ENCODE measurements around the gene TTLL8. TPM values are rescaled to one million over a fixed set of nuclear protein-coding genes. Genes with fewer than 3 reads are reported as not detected.

TTLL8 gene
- polyA plus RNA-seq, 1 of the 3 experiments (the other 2 are of a cell fraction), result not detected

- TF ChIP-seq ZBTB33 (IDR thresholded peaks at IDR 0.05; ENCODE audit: borderline replicate concordance, low read depth) (no peak), SIN3A (IDR thresholded peaks at IDR 0.05; ENCODE audit: borderline replicate concordance, low read depth, low read length) (no peak), FOXM1 (IDR thresholded peaks at IDR 0.05; ENCODE audit: low read depth) (no peak), RAD21 (IDR thresholded peaks at IDR 0.05; ENCODE audit: low read length) (no peak)
- TF ChIP-seq, protein P1, sequence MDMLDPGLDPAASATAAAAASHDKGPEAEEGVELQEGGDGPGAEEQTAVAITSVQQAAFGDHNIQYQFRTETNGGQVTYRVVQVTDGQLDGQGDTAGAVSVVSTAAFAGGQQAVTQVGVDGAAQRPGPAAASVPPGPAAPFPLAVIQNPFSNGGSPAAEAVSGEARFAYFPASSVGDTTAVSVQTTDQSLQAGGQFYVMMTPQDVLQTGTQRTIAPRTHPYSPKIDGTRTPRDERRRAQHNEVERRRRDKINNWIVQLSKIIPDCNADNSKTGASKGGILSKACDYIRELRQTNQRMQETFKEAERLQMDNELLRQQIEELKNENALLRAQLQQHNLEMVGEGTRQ (IDR thresholded peaks at IDR 0.05; ENCODE audit: borderline replicate concordance, low read depth, low read length), result no peak
These were observed 26.5 kb upstream of the TTLL8 start (continued) for GRCh38 chr22:50084614-50085021.

DNA sequence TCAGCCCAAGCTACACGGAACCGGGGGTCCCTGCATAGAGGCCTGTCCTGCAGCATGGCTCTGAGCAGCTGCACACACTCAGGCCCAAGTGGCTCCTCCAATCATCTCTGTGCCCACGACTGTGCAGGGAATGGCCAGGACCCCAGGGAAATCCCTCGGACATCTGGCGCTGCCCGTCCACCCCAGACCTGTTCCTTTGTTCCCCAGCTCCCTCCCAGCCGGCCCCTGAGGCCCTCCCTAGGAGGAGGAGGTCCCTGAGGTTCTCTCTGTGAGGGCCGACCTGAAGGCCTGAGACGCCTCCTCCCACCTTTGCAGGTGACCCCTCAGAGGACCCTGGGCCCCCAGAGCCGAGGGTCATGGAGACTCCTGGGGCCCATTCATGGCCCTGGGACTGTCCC, 26.0 kb upstream of the TTLL8 start:
- ChIA-PET POLR2A (no interaction called here), CTCF (interaction anchor here (1.8 kb wide), 1 partner anchor 10 kb away, joined by 4 read pairs; no protein-coding TSS in a partner anchor)
- H3K36me3 ChIP-seq (replicated peaks in 1 of 2; ENCODE audit: control insufficient read depth in 1 of 2, insufficient read depth in 2 of 2, low read length in 1 of 2), result no peaks in the 10 kb centered on the region
- no peaks in the 10 kb centered on the region; the same call in 1 of the 2 replicates for H3K9me3 ChIP-seq
- no peak overlapping the region for H3K27ac ChIP-seq (ENCODE audit: low read depth in 2 of 2, low read length in 1 of 2)
- no peaks in the 10 kb centered on the region; the same call in 1 of the 2 replicates for H3K27me3 ChIP-seq (ENCODE audit: insufficient read depth)
- no peak overlapping the region for H3K4me2 ChIP-seq
- H3K9me2 ChIP-seq, result no peaks in the 10 kb centered on the region
- 41% methylated on average over 6 of the region's 10 CpGs for WGBS (ENCODE audit: low lambda C conversion rate)
- H3K4me3 ChIP-seq (ENCODE audit: low read depth in 2 of 2, low read length in 1 of 2), result no peak overlapping the region
- H3K9ac ChIP-seq, result no peak overlapping the region
- peaks cover 0 to 16% of the 10 kb centered on the region in 2 experiments; a peak in 1 of 4 replicates for H3K4me1 ChIP-seq (ENCODE audit: control insufficient read depth in 1 of 2, insufficient read depth in 2 of 2, low read depth in 1 of 2, low read length in 1 of 2)
- H2AFZ ChIP-seq (ENCODE audit: low read depth), result no peak overlapping the region
- H4K20me1 ChIP-seq (ENCODE audit: insufficient read depth), result no peaks in the 10 kb centered on the region
- H3F3A ChIP-seq (replicated peaks; ENCODE audit: insufficient read depth), result no peaks in the 10 kb centered on the region
- TF ChIP-seq REST (IDR thresholded peaks at IDR 0.05; ENCODE audit: low read depth, low read length) (no peak), GABPA (IDR thresholded peaks at IDR 0.05; ENCODE audit: low read depth) (no peak)
- DNase-seq, result peak; percentile 47
- no peaks in the 10 kb centered on the region for H3K79me2 ChIP-seq (ENCODE audit: insufficient read depth)
